IMR-90 (cell line): ENCODE data around the gene SEC22A. TPM values are rescaled to one million over a fixed set of nuclear protein-coding genes. Genes with fewer than 3 reads are reported as not detected.

Experiments
- ATAC-seq: fragments of 200-7000 bp; cut with Tn5 transposase; 2 replicates; pipeline ENCODE4 v1.9.1; 2020; ENCODE audit warnings: low read depth, mild to moderate bottlenecking, moderate library complexity
- BruUV-seq: library from RNA; stranded (reverse); fragments of 400-500 nt; replicated peaks from 2 replicates; lab custom pipeline; 2021; lab: Mats Ljungman, UMichigan
- CTCF ChIA-PET: fragments of 300-600 bp; formaldehyde crosslinking; extraction: SDS; loops from one replicate; lab custom pipeline; 2021; ENCODE audit warnings: antibody characterized with exemption; lab: Yijun Ruan, JAX
- POLR2A ChIA-PET: fragments of 300-600 bp; sonication (Branson Sonifier 250); formaldehyde crosslinking; loops from one replicate; lab custom pipeline; 2022; ENCODE audit warnings: antibody characterized with exemption; ENCODE audit not compliant: unreplicated experiment; lab: Charles Lee
- DNase-seq: peaks from one replicate; pipeline ENCODE4 v3.0.0; 2013
- H2AFZ ChIP-seq: replicated peaks from 2 replicates; pipeline ENCODE3; 2013; ENCODE audit warnings: low read length, mild to moderate bottlenecking; ENCODE audit not compliant: poor library complexity
- H2AK5ac ChIP-seq: 2 replicates; pipeline ENCODE4 v1.6.1; 2013; ENCODE audit warnings: low read depth, low read length, inconsistent platforms
- H2AK9ac ChIP-seq: replicated peaks from 2 replicates; pipeline ENCODE3; 2013; ENCODE audit warnings: mild to moderate bottlenecking, low read depth, low read length, moderate library complexity; ENCODE audit not compliant: poor library complexity
- H2BK120ac ChIP-seq: 2 replicates; pipeline ENCODE4 v1.6.1; 2013; ENCODE audit warnings: low read depth, low read length, inconsistent platforms
- H2BK15ac ChIP-seq: 3 replicates; pipeline ENCODE4 v1.6.1; 2013; ENCODE audit warnings: low read depth, low read length, inconsistent platforms
- H2BK20ac ChIP-seq: 2 replicates; pipeline ENCODE4 v1.6.1; 2013; ENCODE audit warnings: low read depth, mild to moderate bottlenecking, inconsistent platforms, low read length, moderate library complexity
- H2BK5ac ChIP-seq: 2 replicates; pipeline ENCODE4 v1.6.1; 2013; ENCODE audit warnings: mild to moderate bottlenecking, low read depth, low read length, inconsistent platforms; ENCODE audit not compliant: poor library complexity, severe bottlenecking
- H3K14ac ChIP-seq: replicated peaks from 2 replicates; pipeline ENCODE4 v1.6.1; 2013; ENCODE audit warnings: low read depth, low read length, inconsistent platforms
- H3K18ac ChIP-seq: 2 replicates; pipeline ENCODE4 v1.6.1; 2013; ENCODE audit warnings: low read depth, low read length, control low read depth
- H3K23ac ChIP-seq: 2 replicates; pipeline ENCODE4 v1.6.1; 2013; ENCODE audit warnings: low read depth, low read length, inconsistent platforms
- H3K27ac ChIP-seq: 2 replicates; pipeline ENCODE4 v1.5.1; 2013; ENCODE audit warnings: mild to moderate bottlenecking, control low read depth, low read length; ENCODE audit not compliant: insufficient read depth
- H3K27me3 ChIP-seq: 2 replicates; pipeline ENCODE4 v1.6.1; 2013; ENCODE audit warnings: low read length; ENCODE audit not compliant: control insufficient read depth, insufficient read depth
- H3K36me3 ChIP-seq: 2 replicates; pipeline ENCODE4 v1.6.1; 2013; ENCODE audit warnings: low read length, mixed read lengths; ENCODE audit not compliant: control insufficient read depth, insufficient read depth
- H3K4ac ChIP-seq: 2 replicates; pipeline ENCODE4 v1.6.1; 2013; ENCODE audit warnings: low read depth, low read length, inconsistent platforms
- H3K4me1 ChIP-seq: 2 replicates; pipeline ENCODE4 v1.6.1; 2013; ENCODE audit warnings: low read length, mixed read lengths; ENCODE audit not compliant: control insufficient read depth, insufficient read depth
- H3K4me2 ChIP-seq: 2 replicates; pipeline ENCODE4 v1.6.1; 2013; ENCODE audit warnings: low read depth, mild to moderate bottlenecking, control low read depth, low read length, moderate library complexity
- H3K4me3 ChIP-seq: 2 replicates; pipeline ENCODE4 v1.5.1; 2013; ENCODE audit warnings: low read depth, mild to moderate bottlenecking, control low read depth, low read length, moderate library complexity; ENCODE audit not compliant: insufficient read depth
- H3K56ac ChIP-seq: 2 replicates; pipeline ENCODE4 v1.6.1; 2013; ENCODE audit warnings: low read length, inconsistent platforms; ENCODE audit not compliant: insufficient read depth; ENCODE audit errors: extremely low read depth
- H3K79me1 ChIP-seq, 2 experiments: 2 replicates each; pipeline ENCODE4 v1.6.1; 2013; ENCODE audit warnings: low read length in 2 of 2, inconsistent platforms in 1 of 2, low read depth in 1 of 2
- H3K9ac ChIP-seq: 2 replicates; pipeline ENCODE4 v1.6.1; 2013; ENCODE audit warnings: low read depth, low read length, control low read depth
- H3K9me1 ChIP-seq: 2 replicates; pipeline ENCODE4 v1.6.1; 2013; ENCODE audit warnings: low read length, inconsistent platforms; ENCODE audit not compliant: insufficient read depth
- H3K9me3 ChIP-seq: 2 replicates; pipeline ENCODE4 v1.6.1; 2013; ENCODE audit warnings: low read length; ENCODE audit not compliant: control insufficient read depth, insufficient read depth
- H4K20me1 ChIP-seq: 2 replicates; pipeline ENCODE4 v1.6.1; 2013; ENCODE audit warnings: low read length, inconsistent platforms; ENCODE audit not compliant: insufficient read depth
- H4K5ac ChIP-seq: 2 replicates; pipeline ENCODE4 v1.6.1; 2013; ENCODE audit warnings: mild to moderate bottlenecking, low read depth, low read length, control low read depth
- H4K8ac ChIP-seq, 2 experiments: 2 replicates each; pipeline ENCODE4 v1.6.1; 2013; ENCODE audit warnings: low read depth in 2 of 2, low read length in 2 of 2, control low read depth in 1 of 2, inconsistent platforms in 1 of 2
- H4K91ac ChIP-seq: 2 replicates; pipeline ENCODE4 v1.6.1; 2013; ENCODE audit warnings: low read depth, low read length, inconsistent platforms; ENCODE audit not compliant: insufficient read depth
- CEBPB ChIP-seq: IDR thresholded peaks from 2 replicates; pipeline ENCODE4 v1.6.1; 2012; ENCODE audit warnings: low read depth, low read length, improper control_type of control experiment
- MAFK ChIP-seq: IDR thresholded peaks from 2 replicates; pipeline ENCODE4 v1.6.1; 2012; ENCODE audit warnings: low read depth, low read length, improper control_type of control experiment
- WGBS, 2 experiments: methylation state at CpG; one replicate each; pipeline versions ENCODE4 v1.1.5 to v1.1.7; 2013; ENCODE audit warnings: missing lambda C conversion rate in 2 of 2; ENCODE audit not compliant: insufficient read length in 1 of 2; ENCODE audit errors: extremely low coverage in 2 of 2; 5-methylcytosine and 5-hydroxymethylcytosine counted together
- dilution Hi-C: fragments of 300-500 bp; cut with HindIII; formaldehyde crosslinking; loops from one replicate; pipeline ENCODE4 v1.14.3; 2018; ENCODE audit warnings: low sequenced_read_pairs; ENCODE audit not compliant: unreplicated experiment
- in situ Hi-C: fragments of 300-500 bp; cut with MboI; formaldehyde crosslinking; loops from 3 replicates; pipeline ENCODE4 v1.14.3; 2019; ENCODE audit warnings: low sequenced_read_pairs, inconsistent platforms, mixed read lengths
- intact Hi-C: fragments of 100-400 bp; cut with micrococcal nuclease; formaldehyde crosslinking; loops from 2 replicates; pipeline ENCODE4 v1.10.0; 2022
- polyA plus RNA-seq, 3 experiments: library from polyadenylated mRNA; depleted of rRNA; stranded (reverse); fragments of >200 nt; gene quantifications; 2 replicates each; pipeline ENCODE4 v1.2.3, GENCODE V29; 2012; ENCODE audit warnings: low replicate concordance in 1 of 3
- total RNA-seq: library from RNA; depleted of rRNA; stranded (reverse); fragments of >200 nt; gene quantifications from 2 replicates; pipeline ENCODE4 v1.2.3, GENCODE V29; 2012
- TF ChIP-seq, protein P1 (sequence below): fragments of 150-350 bp; IDR thresholded peaks from 2 replicates; pipeline ENCODE4 v1.6.1; 2016; ENCODE audit warnings: low read depth, mild to moderate bottlenecking, low read length, moderate library complexity, borderline replicate concordance

Gene SEC22A
- total and polyA plus RNA-seq, 2 of the 4 experiments (the other 2 are of a cell fraction): 17.5 to 36.0 TPM

GRCh38 chr3:123298903-123299302 is 97.2 kb downstream of the SEC22A start:
- no peak overlapping the region for H4K5ac ChIP-seq
- 69% methylated on average over 2 of the region's 5 CpGs; no CpG with 5 or more reads in 1 of the 2 experiments for WGBS, 2 experiments
- DNase-seq (no peak), ATAC-seq (no peak)
- no TSS peak for BruUV-seq
- H2BK120ac ChIP-seq: no peak overlapping the region
- no peaks in the 10 kb centered on the region for H4K20me1 ChIP-seq
- 0 out of 2 replicates have a peak, but pooled peaks have one; percentile 6 for TF ChIP-seq MAFK
- TF ChIP-seq, protein P1, sequence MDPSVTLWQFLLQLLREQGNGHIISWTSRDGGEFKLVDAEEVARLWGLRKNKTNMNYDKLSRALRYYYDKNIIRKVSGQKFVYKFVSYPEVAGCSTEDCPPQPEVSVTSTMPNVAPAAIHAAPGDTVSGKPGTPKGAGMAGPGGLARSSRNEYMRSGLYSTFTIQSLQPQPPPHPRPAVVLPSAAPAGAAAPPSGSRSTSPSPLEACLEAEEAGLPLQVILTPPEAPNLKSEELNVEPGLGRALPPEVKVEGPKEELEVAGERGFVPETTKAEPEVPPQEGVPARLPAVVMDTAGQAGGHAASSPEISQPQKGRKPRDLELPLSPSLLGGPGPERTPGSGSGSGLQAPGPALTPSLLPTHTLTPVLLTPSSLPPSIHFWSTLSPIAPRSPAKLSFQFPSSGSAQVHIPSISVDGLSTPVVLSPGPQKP: no peak
- TF ChIP-seq CEBPB: peak; percentile 66
- in situ Hi-C loops (no loop called here), intact Hi-C loops (no loop called here), dilution Hi-C loops (no loop called here)
- H3K56ac ChIP-seq: no peak overlapping the region
- no peak overlapping the region for H2AK9ac ChIP-seq
- no peak overlapping the region for H3K4me2 ChIP-seq
- H3K4me1 ChIP-seq: no peaks in the 10 kb centered on the region
- H3K36me3 ChIP-seq: no peaks in the 10 kb centered on the region
- peaks cover 48% of the 10 kb centered on the region for H3K27me3 ChIP-seq
- no peak overlapping the region for H4K91ac ChIP-seq
- no peak overlapping the region for H2AFZ ChIP-seq
- no peak overlapping the region for H3K27ac ChIP-seq
- no peak overlapping the region for H3K9ac ChIP-seq
- H3K14ac ChIP-seq: no peak overlapping the region
- H2BK15ac ChIP-seq: no peak overlapping the region
- H3K9me3 ChIP-seq: no peaks in the 10 kb centered on the region
- H2BK5ac ChIP-seq: no peak overlapping the region
- no peak overlapping the region for H2BK20ac ChIP-seq
- no peaks in the 10 kb centered on the region for H3K9me1 ChIP-seq
- no peak overlapping the region for H2AK5ac ChIP-seq
- H3K23ac ChIP-seq: no peak overlapping the region
- H3K4ac ChIP-seq: no peak overlapping the region
- POLR2A ChIA-PET: no interaction called here
- H3K18ac ChIP-seq: no peak overlapping the region
- no peaks in the 10 kb centered on the region for H3K79me1 ChIP-seq
- CTCF ChIA-PET: no interaction called here
- H4K8ac ChIP-seq: no peak overlapping the region
- no peak overlapping the region for H3K4me3 ChIP-seq
